C1 segment of cervical spinal cord (tissue), 14 donors: ENCODE results near the gene SLC25A45.
"Not testable (repeated sequence)": the region's sequence is repeated elsewhere in the genome, so short reads cannot be mapped to it uniquely, and the experiment has no call there.

ENCODE experiments used
- DNase-seq, 14 donors: peaks; one replicate each; lab custom pipeline; 2025; lab: John Stamatoyannopoulos, UW

Gene SLC25A45

DNA sequence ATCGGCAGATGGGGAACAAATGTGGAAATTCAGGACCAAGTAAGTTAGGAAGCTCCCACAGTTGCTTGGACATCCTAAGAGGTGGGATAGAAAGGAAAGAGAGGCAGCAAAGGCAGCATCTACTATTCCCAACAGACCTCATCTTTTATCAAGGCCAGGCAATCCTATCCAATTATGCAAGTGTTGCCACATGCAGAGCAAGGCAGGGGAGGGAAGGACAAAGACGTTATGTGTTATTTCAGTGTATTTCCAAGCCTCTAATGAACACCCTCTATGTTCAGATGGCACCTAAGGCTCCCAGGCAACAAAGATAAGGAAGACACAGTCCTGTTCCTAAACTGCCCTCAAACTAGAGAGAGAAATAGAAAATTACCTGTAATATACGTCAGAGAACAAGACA lies 18.7 kb downstream of the SLC25A45 start:
- no peak for DNase-seq

DNA sequence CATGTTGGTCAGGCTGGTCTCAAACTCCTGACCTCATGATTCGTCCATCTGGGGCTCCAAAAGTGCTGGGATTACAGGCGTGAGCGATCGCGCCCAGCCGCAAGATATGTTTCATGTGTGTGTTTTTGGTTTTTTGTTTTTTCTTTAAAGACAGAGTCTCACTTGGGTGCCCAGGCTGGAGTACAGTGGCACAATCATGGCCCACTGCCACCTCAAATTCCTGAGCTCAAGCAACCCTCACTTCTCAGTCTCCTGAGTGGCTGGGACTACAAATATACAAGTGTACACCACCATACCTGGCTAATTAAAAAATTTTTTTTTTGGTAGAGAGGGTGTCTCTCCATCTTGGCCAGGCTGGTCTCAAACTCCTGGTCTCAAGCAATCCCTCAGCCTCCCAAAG lies 19.5 kb downstream of the SLC25A45 start:
- no peak for DNase-seq

DNA sequence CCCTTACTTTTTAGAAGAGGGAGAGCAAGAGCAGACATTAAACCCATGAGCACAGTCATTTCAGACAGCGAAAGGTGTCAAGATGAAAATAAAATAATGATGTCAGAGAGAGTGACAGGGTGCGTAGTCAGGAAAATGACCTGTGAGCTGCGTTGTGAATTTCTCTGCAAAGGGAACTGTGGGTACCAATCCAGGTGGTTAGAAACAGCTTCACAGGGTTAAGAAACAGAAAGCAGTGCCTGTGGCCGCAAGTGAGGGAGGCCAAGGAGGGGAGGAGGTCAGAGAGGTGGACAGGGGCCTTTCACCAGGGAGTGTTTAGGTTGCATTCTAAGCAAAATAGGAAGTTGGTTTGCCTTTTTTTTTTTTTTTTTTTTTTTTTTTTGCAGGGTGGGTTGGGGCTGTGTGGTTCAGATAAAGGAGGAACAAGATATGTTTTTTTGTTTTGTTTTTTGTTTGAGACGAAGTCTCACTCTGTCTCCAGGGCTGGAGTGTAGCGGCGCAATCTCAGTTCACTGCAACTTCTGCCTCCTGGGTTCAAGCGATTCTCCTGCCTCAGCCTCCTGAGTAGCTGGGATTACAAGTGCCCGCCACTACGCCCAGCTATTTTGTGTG lies 20.0 kb downstream of the SLC25A45 start:
- DNase-seq = no peak

DNA sequence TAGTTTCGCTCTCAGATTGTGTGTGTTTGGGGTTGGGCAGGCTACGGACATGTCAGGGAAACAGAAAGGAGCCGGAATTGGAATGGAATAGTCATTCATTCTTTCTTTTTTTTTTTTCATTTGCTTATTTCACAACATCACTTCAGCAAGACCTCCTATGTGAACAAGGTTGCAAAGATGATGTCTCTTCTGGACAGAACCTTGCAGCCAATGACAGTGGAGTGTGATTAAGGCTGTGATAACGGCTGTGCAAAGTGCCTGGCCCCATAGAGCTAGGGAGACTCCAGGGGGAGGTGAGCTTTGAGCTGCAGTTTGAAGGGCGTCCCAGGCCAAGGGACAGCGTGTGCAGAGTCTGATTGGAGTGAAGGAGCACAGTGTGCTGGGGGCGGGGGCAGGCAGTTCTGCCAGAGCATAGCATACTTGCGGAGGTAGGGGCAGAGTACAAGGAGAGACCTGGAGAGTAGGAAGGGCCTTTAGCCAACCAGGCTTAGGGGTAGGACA lies 24.5 kb downstream of the SLC25A45 start:
- DNase-seq = no peak

DNA sequence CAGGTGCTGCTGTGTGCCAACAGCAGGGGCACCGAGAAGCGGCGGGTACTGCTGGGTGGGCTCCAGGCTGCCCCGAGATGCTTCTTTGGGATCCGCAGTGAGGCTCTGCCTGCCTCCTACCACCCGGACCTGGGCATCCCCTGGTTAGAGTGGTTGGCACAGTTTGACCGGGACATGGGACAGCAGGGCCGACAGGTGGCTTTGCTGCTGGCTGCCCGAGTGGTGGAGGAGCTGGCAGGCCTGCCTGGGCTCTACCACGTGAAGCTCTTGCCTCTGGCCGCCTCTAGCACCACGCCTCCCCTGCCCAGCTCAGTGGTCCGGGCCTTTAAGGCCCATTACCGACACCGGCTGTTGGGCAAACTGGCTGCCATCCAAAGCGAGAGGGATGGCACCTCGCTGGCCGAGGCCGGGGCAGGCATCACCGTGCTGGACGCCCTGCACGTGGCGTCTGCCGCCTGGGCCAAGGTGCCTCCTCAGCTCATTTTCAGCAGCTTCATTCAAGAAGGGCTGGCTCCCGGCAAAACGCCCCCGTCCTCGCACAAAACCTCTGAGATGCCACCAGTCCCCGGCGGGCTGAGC lies 26.0 kb downstream of the SLC25A45 start:
- DNase-seq = peak in 1 of 14 donors; percentile 87

DNA sequence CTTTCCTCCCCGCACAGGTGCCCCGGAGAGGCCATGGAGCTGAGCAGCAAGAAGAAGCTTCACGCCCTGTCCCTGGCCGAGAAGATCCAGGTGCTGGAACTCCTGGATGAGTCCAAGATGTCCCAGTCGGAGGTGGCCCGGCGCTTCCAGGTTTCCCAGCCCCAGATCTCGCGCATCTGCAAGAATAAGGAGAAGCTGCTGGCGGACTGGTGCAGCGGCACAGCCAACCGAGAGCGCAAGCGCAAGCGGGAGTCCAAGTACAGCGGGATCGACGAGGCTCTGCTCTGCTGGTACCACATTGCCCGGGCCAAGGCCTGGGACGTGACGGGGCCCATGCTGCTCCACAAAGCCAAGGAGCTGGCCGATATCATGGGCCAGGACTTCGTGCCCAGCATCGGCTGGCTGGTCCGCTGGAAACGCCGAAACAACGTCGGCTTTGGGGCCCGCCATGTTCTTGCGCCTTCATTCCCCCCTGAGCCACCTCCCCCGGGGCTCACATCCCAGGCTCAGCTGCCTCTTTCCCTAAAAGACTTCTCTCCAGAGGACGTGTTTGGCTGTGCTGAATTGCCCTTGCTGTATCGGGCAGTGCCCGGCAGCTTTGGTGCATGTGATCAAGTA lies 26.6 kb downstream of the SLC25A45 start:
- DNase-seq = peak in 2 of 14 donors; percentile 14 to 71

DNA sequence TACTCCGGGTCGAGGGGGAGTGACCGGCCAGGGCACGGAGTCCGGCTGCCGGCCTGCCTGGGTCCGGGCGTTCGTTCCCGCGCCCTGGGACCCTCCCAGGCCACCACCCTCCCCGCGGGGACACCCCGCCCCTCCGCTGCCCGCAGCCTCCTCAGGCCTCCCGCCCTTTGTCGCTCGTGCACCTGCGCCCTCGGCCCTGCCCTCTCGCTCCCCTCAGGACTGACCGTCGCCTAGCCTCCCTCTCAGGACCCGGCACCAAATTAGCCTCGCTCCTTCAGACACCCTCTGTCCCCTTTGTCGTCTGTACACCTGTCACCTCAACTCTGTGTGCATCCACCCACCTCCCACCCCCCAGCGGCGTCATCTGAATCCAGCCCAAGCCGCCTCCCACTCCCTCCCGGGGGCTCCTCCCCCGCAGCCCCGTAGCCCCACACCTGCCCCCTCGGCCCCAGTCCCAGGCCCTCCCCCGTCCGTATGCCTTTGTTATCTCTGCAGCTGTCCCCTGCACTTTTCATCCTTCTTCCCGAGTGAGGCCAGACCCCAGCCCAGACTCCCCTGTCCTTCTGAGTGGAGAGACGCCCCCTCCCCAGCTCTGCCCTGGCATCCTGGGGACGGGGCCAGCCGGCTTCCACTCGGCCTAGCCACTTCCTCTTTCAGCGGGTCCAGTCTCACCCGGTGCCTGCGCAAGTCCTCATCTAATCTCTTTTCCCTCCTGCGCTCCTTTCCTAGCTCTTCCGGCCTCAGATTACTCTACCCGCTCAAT lies 27.3 kb downstream of the SLC25A45 start:
- DNase-seq = peak in 1 of 14 donors; percentile 36

DNA sequence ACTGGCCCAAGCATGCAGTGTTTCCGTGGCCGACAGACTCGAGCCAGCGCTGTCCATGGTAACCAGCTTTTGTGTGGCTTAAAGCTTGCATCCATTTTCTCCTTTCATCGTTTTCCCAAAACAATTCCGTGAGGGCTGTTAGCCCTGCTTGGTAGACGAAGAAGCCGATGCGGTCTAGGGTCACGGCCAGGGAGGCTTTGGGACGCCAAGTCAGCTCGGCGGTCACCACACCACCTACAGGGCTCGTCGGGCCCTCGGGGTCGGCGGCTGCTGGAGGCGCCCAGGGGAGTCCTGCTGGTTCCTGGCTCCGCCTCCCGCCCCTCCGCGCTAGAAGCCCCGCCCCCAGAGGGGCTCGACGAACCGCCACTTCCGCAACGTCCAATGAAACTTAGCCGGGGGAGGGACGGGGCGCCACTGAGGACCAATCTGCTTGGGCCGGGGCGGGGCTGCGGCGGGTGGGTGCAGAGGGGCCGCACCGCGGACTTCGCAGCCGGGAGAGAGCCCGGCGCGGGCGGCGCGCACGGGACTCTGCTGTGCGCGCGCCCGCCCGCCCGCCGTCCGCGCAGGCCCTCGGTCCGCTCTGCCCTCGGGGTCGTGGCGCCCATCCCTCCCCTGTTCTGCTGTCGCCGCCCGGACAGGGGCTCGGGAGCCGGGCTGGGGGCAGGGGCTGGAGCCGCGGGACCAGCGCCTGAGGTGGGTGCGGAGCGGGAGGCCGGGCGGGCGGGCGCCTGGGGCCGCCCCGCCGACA lies 28.0 kb downstream of the SLC25A45 start, which contains the start of gene TIGD3:
Gene TIGD3 (plus strand): TSS at position 487 of the 748 bp plus-strand sequence. CDS start 1,058 bp downstream, outside the sequence.
- DNase-seq = peak; percentile 57 to 96 (median 91)

DNA sequence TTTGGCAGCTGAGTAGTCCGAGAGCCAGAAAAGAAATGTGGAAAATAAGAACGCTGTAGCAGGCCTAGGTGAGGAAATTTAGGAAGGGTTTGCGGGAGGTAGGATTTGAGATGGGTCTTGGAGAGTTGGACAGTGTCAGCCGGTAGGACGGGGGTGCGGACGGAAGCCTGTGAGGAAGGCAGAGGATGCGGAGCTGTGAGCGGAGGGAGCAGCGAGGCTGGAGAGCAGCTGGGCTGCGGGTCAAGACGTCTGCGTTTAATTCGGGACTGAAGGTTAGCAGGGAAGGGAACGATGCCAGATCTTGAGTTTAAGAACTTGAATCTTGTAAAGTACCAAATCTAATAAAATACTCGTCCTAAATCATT lies 28.6 kb downstream of the SLC25A45 start:
- DNase-seq = peak in 7 of 14 donors; percentile 36 to 77 (median 51)

DNA sequence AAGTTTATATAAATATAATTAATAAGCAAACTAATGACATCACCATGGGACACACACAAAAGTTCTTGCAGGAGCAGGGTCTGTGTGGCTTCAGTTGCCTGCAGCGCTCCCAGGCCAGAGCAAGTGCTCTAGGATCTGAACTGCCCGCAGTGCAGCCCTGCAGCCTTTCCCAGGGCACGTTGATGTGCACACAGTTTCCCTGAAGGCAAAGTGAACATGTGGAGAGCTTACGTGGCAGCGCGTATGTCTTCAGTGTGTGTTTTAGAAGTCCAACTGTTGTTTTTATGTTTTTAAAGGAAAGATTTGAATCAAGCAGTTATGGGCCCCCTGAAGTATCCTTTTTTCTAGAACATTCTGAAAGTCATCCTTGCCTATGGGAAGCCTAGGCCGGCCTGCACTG lies 29.1 kb downstream of the SLC25A45 start:
- no peak for DNase-seq

DNA sequence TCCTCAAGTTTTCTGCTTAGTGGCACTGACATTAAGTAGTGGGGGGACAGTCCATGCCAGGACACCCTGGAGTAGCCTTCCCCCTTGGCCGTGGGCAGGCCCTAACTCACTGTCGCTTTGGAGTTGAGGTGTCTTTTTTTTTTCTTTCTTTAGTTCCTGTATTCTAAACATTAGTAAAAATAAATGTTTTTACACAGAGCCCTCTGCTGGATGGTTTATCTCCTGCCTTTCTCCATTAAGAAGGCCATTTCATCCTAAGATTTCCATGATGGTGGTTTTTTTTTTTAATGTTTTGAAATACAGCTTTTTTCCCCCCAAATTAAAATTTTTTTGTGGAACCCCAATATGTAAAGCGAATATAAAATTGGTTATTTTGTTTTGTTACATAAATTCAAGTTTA lies 29.7 kb downstream of the SLC25A45 start:
- DNase-seq = no peak

DNA sequence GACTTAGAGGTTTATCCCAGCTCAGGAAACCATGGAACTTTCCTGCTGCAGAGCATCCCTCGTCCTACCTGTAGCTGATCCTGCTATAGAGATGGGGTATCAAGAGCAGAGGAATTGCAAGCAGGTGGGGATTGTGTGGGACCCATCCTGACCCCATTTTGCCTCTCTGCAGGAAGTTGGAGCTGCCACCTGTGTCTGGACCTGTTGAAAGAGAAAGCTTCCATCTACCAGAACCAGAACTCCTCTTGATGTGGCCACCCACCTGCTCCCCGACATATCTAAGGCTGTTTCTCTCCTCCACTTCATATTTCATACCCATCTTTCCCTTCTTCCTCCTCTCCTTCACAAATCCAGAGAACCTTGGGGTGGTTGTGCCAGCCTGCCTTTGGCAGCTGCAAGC lies 30.9 kb downstream of the SLC25A45 start:
- DNase-seq = no peak

DNA sequence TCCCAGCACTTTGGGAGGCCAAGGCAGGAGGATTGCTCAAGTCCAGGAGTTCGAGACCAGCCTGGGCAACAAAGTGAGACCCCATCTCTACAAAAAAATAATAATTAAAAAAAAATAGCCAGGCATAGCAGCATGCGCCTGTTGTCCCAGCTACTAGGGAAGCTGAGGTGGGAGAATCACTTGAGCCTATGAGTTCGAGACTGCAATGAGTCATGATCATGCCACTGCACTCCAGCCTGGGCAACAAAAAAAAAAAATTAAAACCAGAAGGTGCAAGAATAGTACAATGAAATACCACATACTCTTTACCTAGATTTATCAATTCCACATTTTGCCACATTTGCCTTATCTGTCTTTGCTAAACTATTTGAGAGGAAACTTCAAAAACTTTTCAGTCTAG lies 40.6 kb downstream of the SLC25A45 start:
- no peak for DNase-seq

DNA sequence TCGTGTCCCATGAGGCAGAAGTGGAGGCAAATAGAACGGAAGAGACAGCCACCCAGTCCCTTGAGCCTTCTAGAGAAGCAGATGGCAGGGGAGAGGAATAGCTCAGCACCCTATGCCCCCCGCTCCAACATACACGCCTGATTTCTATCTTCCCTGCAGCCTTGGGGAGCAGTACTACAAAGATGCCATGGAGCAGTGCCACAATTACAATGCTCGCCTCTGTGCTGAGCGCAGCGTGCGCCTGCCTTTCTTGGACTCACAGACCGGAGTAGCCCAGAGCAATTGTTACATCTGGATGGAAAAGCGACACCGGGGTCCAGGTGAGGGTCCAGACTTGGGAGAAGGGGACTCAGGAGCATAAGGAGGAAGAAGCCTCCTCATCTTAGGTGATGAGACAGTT lies 42.2 kb downstream of the SLC25A45 start:
- peak in 2 of 14 donors; percentile 8 to 17 for DNase-seq

DNA sequence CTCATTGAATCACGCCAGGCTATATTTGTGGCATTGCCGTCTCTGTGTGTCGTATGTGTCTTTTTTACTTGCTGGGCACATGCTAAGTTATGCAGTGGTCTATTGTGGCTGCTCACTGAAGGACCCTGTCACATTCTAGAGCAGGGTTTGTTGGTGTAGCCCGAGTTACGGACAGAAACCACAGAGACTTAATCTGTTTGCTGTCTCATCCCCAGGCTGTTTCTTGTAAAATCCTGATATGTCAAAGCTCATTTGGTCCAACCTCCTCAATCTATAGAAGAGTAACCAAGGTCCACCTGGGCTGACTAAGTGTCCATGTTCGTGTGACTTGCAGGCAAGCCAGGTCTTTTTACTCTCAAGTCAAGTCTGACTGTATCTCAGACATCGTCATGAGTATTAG lies 43.8 kb downstream of the SLC25A45 start:
- DNase-seq = no peak

DNA sequence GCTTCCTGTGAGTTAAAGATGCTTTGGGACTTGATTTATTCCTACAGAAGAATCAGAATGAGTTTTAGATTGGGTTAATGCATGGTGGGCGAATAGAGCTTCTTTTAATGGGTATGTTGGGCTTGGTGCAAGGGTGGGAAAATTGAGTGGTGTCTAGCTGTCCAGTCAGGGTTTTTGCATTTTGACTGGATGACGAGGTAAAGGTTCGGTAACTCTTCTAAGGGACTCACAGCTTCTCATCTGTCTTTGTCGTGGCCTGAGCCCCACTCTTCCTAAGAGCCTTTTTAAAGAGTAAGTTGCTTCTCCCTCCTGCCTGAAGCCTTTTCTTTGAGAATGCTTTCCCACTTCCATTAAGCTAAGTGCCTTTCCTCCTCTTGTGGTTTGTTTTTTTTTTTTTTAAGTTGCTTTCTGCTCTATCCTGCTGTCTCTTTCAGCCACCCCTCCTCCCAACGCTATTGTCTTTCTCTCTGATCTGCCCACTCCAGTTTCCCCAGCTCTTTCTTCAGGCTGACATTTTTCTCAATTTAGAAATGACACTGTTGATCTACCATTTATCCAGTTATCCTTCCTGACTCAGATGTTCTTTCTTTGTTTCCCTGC lies 47.6 kb downstream of the SLC25A45 start:
- no peak for DNase-seq

DNA sequence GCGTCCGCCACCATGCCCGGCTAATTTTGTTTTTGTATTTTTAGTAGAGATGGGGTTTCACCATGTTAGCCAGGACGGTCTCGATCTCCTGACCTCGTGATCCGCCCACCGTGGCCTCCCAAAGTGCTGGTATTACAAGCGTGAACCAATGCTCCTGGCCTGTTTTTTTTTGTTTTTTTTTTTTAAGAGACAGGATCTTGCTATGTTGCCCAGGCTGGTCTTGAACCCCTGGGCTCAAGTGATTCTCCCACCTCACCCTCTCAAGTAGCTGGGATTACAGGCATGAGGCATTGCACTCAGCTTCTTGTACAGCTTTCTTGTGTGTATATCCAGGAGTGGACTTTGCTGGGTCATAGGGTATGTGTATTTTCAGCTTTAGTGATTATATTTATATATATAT lies 49.9 kb downstream of the SLC25A45 start:
- not testable (repeated sequence) for DNase-seq

DNA sequence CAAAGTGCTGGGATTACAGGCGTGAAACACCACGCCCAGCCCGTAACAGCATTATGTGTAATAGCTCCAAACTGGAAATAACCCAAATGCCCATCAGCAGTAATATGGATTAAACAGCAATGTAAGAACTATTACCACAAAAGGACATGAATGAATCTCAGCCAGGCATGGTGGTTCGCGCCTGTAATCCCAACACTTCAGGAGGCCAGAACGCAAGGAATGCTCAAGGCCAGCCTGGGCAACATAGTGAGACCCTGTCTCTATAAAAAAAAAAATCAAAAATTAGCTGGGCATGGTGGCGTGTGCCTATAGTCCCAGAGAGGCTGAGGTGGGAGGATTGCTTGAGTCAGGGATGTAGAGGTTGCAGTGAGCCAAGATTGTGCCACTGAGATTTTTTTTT lies 51.9 kb downstream of the SLC25A45 start:
- no peak for DNase-seq

DNA sequence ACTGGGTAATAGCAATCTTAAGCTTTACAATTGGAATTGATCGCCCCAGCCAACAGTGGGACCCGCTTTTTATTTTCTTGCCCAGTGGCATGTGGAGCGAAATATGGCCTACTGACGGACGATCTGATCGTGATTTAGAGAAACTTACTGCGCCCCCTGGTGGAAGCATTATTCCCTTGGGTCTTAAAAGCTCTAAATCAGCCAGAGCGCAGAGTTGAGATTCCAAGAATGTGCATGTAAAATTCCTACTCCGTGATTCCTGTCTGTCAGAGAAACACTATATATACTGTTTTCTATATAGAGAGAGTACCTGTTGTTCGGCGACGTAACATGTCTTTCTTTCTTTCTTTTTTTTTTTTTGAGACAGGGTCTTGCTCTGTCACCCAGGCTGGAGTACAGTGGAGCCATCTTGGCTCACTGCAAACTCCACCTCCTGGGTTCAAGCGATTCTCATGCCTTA lies 52.5 kb downstream of the SLC25A45 start:
- peak in 11 of 14 donors; percentile 17 to 77 (median 62) for DNase-seq

DNA sequence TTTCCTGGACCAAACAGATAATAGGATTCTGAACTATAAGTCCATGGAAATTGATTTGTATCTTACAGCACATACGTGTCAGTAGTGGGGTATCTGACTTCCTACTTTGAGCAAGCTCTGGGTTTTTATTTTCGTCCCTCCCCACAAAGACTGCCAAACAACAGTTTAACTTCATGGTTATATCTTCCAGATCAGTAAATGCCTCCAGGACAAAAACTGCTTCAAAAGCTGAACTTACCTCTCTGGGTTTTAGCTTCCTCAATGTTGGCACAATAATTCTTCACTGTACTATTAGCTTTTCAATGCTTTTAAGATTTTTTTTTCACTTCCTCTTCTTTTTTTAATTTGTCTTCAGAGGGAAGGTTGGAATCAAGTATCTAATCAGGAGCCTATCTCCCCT lies 53.0 kb downstream of the SLC25A45 start:
- DNase-seq = no peak

DNA sequence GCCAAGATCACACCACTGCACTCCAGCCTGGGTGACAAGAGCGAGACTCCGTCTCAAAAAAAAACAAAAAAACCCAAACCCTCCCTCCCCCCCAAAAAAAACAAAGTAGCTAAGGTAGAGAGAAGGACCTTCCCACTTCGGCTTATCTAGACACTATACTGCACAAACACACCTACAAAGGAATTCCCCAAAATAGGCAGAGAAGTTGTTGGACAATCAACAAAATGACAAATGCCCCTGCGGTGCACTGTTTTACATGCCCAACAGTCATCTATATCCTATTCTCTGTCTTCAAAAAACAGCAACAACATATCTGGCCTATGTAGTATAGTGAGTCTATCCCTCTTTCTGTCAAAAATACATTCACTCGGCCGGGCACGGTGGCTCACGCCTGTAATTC lies 55.4 kb downstream of the SLC25A45 start:
- no peak for DNase-seq
